ENCODE data around the gene SLAMF9. TPM values are rescaled to one million over a fixed set of nuclear protein-coding genes. Genes with fewer than 3 reads are reported as not detected.

SLAMF9 gene
- total and polyA plus RNA-seq, 2 donors (not counting 3 experiments of a cell fraction or from before 2014, with no cell fraction given), result not detected

DNA sequence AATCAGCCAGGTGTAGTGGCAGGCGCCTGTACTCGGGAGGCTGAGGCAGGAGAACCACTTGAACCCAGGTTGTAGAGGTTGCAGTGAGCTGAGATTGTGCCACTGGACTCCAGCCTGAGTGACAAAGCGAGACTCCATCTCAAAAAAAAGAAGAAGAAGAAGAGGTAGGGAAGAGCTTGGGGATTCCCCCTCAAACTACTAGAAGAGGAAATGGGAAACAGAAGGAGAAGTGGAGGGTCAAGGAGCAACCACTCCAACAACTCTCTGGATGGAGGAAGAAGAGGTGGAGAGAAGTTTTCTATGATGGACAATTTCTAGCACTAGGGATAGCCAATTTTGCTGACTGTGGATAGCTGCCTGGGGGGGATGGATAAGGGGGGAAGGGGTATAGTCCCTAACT lies 14.9 kb upstream of the SLAMF9 start:
- TF ChIP-seq GATA2 (IDR thresholded peaks at IDR 0.05; ENCODE audit: insufficient read depth, insufficient read length, low read depth, low read length), result no peak
- TF ChIP-seq POLR2AphosphoS5 (IDR thresholded peaks at IDR 0.05; ENCODE audit: insufficient read depth, low read depth, low read length), result no peak
- BruUV-seq (replicated peaks), result no TSS peak
- no peaks in the 10 kb centered on the region for H3K4me1 ChIP-seq (ENCODE audit: control insufficient read depth, extremely low read depth, insufficient read depth, low read length)
- no peaks in the 10 kb centered on the region for H3K36me3 ChIP-seq (ENCODE audit: control insufficient read depth in 2 of 2, extremely low read depth in 1 of 2, insufficient read depth in 2 of 2, low read length in 2 of 2)
- no peaks in the 10 kb centered on the region for H4K20me1 ChIP-seq (replicated peaks; ENCODE audit: control insufficient read depth, extremely low read depth, insufficient read depth, low read length)
- H3K9ac ChIP-seq (replicated peaks; ENCODE audit: extremely low read depth, insufficient read depth, low read length), result no peak overlapping the region
- H3K9me1 ChIP-seq (replicated peaks; ENCODE audit: control insufficient read depth, extremely low read depth, insufficient read depth, low read length), result no peaks in the 10 kb centered on the region
- no peak overlapping the region for H2AFZ ChIP-seq (ENCODE audit: low read depth, low read length)
- H3K4me2 ChIP-seq (ENCODE audit: insufficient read depth, low read length), result no peak overlapping the region
- no peaks in the 10 kb centered on the region for H3K79me2 ChIP-seq (ENCODE audit: control insufficient read depth, insufficient read depth, low read length)
- intact Hi-C loops (cut with micrococcal nuclease), result no loop called here
- H3K27ac ChIP-seq (ENCODE audit: insufficient read depth, low read depth, low read length), result no peak overlapping the region
- DNase-seq (ENCODE audit: low read depth, low spot score) (no peak), FAIRE-seq (no peak)
- H3K9me3 ChIP-seq (replicated peaks; ENCODE audit: control insufficient read depth, insufficient read depth, low read length), result no peaks in the 10 kb centered on the region
- POLR2A ChIA-PET, result no interaction called here
- H3K4me3 ChIP-seq (replicated peaks in 1 of 3; ENCODE audit: insufficient read depth in 1 of 3, low read depth in 1 of 3, low read length in 3 of 3), result no peak overlapping the region
- dilution Hi-C loops (cut with MboI; ENCODE audit: extremely low pct_ligation_motif_present, low sequenced_read_pairs), result no loop called here
- H3K27me3 ChIP-seq (ENCODE audit: control insufficient read depth in 2 of 2, insufficient read depth in 2 of 2, low read length in 2 of 2), result peaks cover 10 to 24% of the 10 kb centered on the region in 2 experiments
- CTCF ChIA-PET, result interaction anchor here (1.8 kb wide), 1 partner anchor 39 kb away, joined by 7 read pairs; no protein-coding TSS in a partner anchor

GRCh38 chr1:159965263-159965662 lies 11.2 kb upstream of the SLAMF9 start:
- H3K4me1 ChIP-seq (ENCODE audit: control insufficient read depth, extremely low read depth, insufficient read depth, low read length), result no peaks in the 10 kb centered on the region
- POLR2A ChIA-PET, result no interaction called here
- H3K79me2 ChIP-seq (ENCODE audit: control insufficient read depth, insufficient read depth, low read length), result no peaks in the 10 kb centered on the region
- H2AFZ ChIP-seq (ENCODE audit: low read depth, low read length), result no peak overlapping the region
- dilution Hi-C loops (cut with MboI; ENCODE audit: extremely low pct_ligation_motif_present, low sequenced_read_pairs) (no loop called here), intact Hi-C loops (cut with micrococcal nuclease) (no loop called here)
- TF ChIP-seq EZH2 (IDR thresholded peaks at IDR 0.05; ENCODE audit: borderline replicate concordance, low read depth, low read length, severe bottlenecking) (no peak), POLR2A (IDR thresholded peaks at IDR 0.05; ENCODE audit: low read depth, low read length) (no peak), JUN (IDR thresholded peaks at IDR 0.05; ENCODE audit: borderline replicate concordance, insufficient read depth, insufficient read length, low read depth) (no peak), POLR2AphosphoS5 (IDR thresholded peaks at IDR 0.05; ENCODE audit: insufficient read depth, low read depth, low read length) (no peak), MAX (IDR thresholded peaks at IDR 0.05; ENCODE audit: insufficient read depth, insufficient read length) (no peak), FOS (IDR thresholded peaks at IDR 0.05; ENCODE audit: borderline replicate concordance, insufficient read depth, low read length) (no peak), GATA2 (IDR thresholded peaks at IDR 0.05; ENCODE audit: insufficient read depth, insufficient read length, low read depth, low read length) (no peak), MYC (IDR thresholded peaks at IDR 0.05; ENCODE audit: low read depth, low read length) (no peak)
- TF ChIP-seq, protein P1, sequence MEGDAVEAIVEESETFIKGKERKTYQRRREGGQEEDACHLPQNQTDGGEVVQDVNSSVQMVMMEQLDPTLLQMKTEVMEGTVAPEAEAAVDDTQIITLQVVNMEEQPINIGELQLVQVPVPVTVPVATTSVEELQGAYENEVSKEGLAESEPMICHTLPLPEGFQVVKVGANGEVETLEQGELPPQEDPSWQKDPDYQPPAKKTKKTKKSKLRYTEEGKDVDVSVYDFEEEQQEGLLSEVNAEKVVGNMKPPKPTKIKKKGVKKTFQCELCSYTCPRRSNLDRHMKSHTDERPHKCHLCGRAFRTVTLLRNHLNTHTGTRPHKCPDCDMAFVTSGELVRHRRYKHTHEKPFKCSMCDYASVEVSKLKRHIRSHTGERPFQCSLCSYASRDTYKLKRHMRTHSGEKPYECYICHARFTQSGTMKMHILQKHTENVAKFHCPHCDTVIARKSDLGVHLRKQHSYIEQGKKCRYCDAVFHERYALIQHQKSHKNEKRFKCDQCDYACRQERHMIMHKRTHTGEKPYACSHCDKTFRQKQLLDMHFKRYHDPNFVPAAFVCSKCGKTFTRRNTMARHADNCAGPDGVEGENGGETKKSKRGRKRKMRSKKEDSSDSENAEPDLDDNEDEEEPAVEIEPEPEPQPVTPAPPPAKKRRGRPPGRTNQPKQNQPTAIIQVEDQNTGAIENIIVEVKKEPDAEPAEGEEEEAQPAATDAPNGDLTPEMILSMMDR (IDR thresholded peaks at IDR 0.05; ENCODE audit: extremely low read depth in 1 of 2, insufficient read depth in 1 of 2, low read depth in 1 of 2, low read length in 2 of 2), result no peak
- DNase-seq (ENCODE audit: low read depth, low spot score) (no peak), FAIRE-seq (no peak)
- H3K9me3 ChIP-seq (replicated peaks; ENCODE audit: control insufficient read depth, insufficient read depth, low read length), result no peaks in the 10 kb centered on the region
- no peak overlapping the region for H3K4me3 ChIP-seq (replicated peaks in 1 of 3; ENCODE audit: insufficient read depth in 1 of 3, low read depth in 1 of 3, low read length in 3 of 3)
- no peak overlapping the region for H3K27ac ChIP-seq (ENCODE audit: insufficient read depth, low read depth, low read length)
- H3K27me3 ChIP-seq (ENCODE audit: control insufficient read depth in 2 of 2, insufficient read depth in 2 of 2, low read length in 2 of 2), result peaks cover 9 to 19% of the 10 kb centered on the region in 2 experiments
- CTCF ChIA-PET, result interaction anchor here (2.2 kb wide), 1 partner anchor 40 kb away, joined by 7 read pairs; no protein-coding TSS in a partner anchor
- no TSS peak for BruUV-seq (replicated peaks)
- H3K36me3 ChIP-seq (ENCODE audit: control insufficient read depth in 2 of 2, extremely low read depth in 1 of 2, insufficient read depth in 2 of 2, low read length in 2 of 2), result no peaks in the 10 kb centered on the region
- no peak overlapping the region for H3K4me2 ChIP-seq (ENCODE audit: insufficient read depth, low read length)
- H3K9me1 ChIP-seq (replicated peaks; ENCODE audit: control insufficient read depth, extremely low read depth, insufficient read depth, low read length), result no peaks in the 10 kb centered on the region
- H4K20me1 ChIP-seq (replicated peaks; ENCODE audit: control insufficient read depth, extremely low read depth, insufficient read depth, low read length), result no peaks in the 10 kb centered on the region
- H3K9ac ChIP-seq (replicated peaks; ENCODE audit: extremely low read depth, insufficient read depth, low read length), result no peak overlapping the region

Data from endothelial cell of umbilical vein (primary cell).